GM18502 (cell line): ENCODE results near the gene TRABD2B.

ENCODE experiments used
- ATAC-seq: cut with Tn5 transposase; IDR thresholded peaks from one replicate; pipeline ENCODE4 v1.9.1; 2021; ENCODE audit warnings: mild to moderate bottlenecking; ENCODE audit not compliant: unreplicated experiment, poor library complexity

Gene TRABD2B

DNA sequence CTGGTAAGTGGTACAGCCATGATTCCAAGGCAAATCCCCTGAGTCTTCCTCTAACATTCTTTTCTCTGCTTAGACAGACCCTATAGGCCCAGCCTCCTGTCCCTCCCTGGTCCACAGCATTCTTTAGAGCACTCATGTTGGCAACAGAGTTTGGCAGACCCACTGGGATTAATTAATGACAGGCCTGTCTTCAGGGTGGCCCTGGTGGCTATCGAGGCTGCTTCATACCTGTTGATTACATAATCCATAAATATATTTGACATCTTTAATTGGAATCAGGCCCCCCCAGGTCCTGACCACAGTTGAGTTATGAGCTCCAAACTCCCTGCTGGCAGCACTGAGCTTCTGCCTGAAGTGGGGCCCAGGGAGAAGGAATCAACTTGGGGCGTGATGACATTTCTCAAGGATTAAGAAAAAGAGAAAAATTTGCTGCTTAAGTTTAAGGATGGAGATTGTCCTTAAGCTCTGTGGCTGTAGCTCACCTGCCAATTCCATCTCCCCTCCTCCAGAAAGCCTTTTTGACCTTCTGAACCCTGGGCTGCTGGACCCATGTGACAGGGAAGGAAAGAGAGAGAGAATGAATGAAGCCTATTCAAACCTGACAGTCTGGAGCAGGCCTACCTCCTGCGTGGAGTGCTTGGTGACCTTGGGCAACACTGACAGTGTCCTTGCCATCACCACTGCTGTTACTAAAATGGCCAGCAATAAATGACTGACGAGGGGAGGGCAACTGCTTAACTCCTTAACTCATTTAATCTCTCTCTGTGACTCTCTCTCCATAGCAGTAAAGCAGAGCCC is 156.6 kb downstream of the TRABD2B start:
- no peak for ATAC-seq

DNA sequence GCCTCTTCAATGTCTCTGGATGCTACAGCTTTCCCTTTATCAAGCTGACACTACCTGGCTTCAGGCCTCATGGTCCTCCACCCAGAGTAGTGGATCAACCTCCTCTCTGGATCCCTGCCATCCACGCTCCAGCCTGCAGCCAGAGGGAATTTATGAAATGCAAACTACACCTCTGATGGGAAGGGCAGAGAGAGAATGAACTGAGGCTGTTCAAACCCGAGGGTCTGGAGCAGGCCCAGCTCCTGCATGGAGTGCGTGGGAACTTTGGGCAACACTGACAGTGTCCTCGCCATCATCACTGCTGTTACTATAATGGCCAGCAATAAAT is 157.8 kb downstream of the TRABD2B start:
- no peak for ATAC-seq

DNA sequence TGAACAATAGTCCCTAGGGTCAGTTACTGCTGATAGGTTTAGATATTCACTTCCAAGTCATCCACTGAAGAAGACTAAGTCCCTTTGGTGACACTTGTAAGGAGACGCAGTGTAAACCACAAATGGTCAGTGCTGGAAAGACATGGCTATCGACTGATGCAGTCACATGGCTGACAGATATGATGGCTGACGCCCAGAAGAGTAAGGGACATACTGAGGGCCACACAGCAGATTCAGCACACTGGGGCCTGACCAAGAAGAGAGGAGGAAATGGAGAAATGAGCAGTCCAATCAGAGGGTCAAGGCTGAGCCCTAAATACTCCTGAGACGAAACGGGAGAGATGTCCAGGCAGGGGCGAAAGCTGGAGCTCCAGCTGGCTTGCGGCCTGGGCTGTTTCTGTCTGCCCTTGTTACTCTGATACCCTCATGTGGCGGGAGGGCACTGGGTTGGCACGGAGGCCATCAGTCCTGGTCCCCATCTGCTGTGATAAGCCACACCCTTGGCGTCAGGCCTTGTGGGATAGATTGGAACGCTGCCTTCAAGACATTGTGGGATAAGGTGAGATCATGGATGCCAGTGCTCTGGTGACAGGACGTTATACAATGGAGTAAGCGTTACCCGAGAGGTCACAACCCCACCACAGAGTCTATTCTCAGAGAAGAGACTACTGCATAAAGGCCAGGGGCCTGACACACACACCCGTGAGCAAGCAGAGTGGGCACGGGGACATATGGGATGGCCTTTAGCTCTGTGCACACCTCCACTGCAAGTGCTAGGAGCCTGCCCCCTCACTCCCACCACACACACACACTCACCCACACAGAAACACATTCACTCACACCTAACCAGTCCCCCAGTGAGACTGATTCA is 158.4 kb downstream of the TRABD2B start:
- ATAC-seq: no peak

DNA sequence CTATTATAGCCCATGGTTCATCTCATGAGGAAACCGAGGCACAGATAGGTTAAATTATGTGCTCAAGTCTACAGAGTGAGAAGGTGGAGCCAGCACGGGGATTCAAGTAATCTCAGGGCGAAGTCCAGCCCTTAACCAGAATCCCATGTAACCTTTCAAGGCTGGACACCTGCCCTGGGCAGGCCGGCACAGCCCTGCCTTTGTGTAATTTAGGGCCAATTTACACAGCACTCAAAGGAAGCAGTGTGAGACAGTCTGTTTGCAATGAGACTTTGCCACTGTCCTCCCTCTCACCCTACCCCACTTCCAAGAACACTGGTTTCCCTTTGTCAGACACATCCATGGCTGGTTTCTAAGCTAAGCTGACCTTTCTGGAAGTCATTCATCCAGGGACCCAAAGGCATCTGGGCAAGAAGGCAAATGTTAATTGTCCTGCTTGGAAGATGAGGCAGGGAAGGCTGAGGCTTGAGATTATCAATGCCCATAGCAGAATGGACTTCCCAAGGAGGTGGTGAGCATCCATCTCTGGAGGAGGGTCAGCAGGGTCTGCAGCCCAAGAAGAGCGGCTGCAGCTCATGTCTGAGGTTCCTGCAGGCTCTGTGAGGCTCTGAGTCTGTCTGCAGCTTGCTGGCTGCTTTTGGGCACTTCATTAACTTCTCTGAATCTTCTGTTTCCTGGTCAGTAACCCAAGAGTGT is 159.2 kb downstream of the TRABD2B start:
- ATAC-seq: no peak

DNA sequence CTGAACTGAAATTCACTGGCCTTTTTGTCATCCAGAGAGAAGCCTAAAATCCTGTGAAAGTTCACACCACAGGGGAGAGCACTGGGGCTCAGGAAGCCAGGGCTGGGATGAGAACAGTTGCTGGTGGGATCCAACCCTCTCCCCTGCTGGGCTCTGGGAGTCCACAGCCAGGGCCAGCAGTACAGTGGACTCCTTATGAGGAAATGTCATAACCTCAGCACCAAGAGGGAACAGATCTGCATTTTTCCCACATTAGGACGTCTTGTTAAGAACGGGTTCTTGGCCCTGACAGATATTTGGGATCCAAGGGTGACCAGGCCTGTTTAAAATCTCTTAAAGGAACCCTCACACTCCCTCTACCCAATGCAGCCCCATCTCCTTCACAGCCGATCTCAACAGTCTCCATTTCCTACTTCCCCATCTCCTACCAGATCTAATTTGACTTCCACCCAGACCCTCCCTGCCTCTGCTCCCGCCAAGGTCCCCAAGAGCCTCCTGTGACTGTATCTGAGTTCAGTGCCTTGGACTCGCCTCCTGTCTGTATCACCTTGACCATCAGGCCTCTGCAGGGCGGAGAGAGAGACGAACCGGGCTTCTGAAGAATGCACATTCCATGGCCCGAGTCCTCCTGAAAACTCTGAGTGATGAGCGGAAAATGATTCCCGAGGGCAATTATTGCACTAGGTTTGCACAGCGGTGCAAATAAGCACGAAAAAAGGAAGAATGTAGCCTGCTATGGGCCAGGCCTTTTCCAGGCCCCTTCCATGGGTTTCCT is 159.9 kb downstream of the TRABD2B start:
- ATAC-seq: no peak

DNA sequence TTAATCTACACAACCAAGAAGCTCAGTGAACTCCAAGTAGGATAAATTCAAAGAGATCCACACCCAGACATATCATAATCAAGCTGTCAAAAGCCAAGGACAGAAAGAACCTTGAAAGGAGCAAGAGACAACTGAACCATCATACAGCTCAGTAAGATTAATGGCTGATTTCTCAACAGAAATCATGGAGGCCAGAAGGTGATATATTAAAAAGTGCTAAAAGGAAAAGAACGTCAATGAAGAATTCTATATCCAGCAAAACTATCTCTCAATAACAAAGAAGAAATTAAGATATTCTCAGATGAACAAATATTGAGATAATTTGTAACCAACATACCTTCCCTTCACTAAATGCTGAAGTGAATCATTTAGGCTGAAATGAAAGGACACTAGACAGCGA is 161.8 kb downstream of the TRABD2B start:
- no peak for ATAC-seq

DNA sequence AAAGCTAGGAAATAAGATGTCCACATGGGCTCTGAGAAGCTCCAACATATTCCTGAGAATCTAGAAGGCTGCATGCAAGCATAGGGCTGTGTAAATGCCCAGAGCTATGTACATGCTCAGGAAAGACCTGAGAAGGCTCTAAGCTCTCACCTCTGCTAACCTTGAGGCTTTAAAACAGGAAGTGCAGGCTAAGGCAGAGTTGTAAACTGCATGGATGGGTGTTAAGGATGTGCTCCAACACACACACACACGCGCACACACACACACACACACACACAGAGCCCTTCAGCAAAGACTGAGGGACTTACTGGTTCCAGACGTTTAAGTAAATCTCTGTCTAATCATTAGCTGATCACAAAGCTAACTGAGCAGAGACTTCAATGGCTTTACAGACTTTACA is 162.9 kb downstream of the TRABD2B start:
- no peak for ATAC-seq

DNA sequence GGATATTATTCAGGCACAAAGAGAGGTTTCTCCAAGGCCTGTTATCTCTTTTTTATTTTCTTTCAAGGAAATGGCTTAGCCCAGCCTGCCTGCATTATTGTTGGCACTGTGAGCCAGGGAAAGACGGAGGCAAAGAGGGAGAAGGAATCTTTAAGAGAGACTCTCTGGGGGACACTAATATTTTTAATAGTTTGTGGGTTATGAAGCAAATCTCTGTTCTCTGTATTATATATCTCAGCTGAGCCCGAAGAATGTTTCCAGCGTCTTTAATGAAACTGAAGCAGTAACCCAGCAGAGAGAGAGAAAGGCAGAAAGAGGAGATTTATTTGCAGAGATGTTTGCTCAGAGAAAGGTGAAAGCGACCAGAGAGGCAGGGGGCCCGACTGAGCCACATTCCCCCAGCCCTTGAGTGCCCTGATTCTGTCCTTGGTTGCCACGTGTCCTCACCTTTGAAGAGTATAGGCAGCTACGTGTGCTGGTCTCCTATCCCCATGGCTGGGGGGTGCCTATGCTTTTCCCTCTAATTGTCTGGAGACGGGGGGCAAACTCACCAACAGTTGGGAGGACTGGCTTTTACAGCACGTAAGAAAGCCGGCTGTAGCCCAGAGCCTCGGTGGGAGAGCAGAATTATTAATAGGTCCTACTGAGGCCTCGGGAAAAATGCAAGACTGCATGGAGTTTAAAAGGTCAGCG is 166.4 kb downstream of the TRABD2B start:
- ATAC-seq: no peak

DNA sequence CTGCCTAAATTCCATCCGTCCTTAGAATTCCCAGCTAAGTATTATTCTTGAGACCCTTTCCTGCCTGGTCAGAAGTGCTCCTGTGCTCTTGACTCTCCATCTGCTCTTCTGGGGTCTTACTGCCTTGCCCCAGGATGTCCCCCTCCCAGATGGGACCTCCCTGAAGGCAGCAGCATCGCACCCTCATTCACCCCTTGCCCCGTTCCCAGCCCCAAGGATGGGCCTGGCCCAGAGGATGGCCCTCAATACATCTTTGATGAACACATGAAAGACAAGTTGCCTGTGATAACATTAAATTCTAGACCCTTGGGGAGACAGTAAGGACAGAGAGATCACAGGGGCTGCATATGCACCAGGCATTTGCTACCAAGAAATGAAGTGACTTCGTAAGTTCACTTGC is 167.2 kb downstream of the TRABD2B start:
- no peak for ATAC-seq

DNA sequence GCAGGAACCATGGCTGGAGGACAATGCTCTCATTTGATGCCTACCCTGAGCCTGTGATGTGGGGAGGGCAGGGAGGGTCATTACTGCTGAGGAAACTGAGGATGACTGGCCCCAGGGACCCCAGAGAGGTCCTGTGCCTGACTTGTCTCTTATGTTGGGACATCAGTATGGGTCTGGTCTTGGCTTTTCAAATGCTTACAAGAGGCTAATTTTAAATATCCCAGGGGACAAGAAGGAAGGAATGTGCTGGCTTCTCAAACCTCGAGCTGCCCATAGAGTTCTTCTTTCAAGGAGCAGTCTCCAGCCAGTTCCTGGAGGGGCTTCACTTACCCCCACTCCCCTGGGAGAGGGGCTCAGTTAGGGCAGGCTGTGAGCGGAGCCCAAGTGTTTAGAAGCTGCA is 168.2 kb downstream of the TRABD2B start:
- ATAC-seq: no peak

DNA sequence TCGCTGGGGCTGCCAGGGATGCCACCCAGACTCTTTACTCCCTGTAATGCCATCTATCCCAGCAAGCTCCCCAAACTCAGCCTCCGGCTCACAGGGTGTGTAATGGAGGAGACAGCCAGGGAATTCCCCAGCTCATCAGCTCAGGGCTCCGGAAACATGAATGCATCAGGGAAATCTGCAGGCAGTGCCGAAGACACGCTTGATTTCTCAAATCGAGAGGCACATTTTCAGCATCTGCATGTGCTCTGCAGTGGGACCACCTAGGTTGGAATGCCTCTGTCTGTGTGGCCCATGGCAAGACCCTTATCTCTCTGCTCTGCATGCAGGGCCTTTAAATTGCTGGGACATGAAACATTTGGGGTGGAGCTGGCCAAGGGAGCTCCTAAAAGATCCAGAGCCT is 170.1 kb downstream of the TRABD2B start:
- ATAC-seq: no peak

DNA sequence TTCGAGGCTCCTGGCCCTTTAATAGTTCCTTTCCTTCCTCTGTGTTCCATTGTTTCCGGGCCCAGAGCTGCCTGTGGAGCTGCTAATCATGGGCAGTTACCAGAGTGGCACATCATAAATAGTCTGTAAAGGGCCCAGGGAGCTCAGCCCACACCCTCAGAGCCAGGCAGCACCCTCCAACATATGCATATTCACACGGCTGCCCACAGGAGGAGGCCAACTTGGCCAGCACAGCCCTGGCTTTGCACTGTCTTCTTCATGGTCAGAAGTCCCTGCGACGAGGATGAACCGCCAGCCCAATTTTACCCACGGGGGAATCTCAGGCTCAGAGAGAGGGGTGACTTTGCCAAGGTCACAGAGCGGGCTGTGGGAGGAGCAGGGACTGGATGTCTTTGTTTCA is 172.5 kb downstream of the TRABD2B start:
- ATAC-seq: no peak

DNA sequence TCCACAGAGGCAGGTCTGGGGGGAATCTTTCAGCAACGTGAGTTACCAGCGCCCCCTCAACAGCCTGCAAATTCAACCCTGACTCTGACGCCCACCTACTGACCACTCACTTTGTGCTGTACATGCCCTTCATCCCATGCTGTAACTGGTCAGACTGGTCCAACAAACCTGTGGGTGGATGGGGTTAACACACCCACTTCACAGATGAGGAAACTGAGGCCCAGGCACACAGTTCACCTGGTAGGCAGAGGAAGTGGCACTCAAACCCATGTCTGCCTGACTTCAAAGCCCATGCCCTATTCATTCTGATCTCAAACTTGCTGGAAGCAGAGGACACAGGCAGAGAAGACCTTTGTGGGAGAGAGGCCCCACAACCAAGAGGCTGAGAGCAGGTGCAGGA is 172.9 kb downstream of the TRABD2B start:
- no peak for ATAC-seq

DNA sequence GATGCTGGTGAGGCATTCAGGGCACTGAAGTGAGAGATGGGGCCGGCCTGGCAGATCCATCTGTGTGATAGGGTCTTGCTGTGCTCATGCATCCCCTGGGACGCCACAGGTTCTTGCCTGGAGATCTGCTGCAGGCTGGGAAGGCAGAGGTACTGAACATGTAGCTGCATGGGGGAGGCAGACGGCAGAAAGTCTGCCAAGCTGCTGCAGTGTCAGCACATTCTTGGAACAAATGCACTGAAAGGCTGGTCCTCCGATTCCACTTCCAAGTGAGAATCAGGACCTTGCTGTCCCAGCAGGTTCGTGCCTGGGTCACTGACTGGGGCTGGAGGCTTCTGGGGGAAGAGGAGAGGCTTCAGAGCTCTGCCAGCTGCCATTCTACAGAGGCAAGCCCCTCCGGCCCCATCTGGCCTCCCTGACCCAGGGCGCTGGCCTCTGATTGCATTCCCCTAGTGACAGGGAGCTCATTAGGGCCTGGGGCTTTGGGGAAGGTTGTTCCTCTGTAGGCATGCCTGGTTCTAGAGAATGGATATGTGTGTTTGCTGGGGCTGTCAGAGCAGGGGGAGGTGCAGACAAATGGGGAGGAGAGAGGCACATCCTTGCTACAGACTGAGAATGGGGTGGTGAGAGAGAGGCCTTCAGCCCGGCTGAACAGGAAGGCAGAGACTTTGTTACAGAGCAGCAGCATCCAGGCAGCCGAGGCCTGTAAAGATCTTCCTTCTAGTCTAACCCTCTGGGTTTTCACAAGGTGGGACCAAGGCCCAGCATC is 174.0 kb downstream of the TRABD2B start:
- ATAC-seq: no peak

DNA sequence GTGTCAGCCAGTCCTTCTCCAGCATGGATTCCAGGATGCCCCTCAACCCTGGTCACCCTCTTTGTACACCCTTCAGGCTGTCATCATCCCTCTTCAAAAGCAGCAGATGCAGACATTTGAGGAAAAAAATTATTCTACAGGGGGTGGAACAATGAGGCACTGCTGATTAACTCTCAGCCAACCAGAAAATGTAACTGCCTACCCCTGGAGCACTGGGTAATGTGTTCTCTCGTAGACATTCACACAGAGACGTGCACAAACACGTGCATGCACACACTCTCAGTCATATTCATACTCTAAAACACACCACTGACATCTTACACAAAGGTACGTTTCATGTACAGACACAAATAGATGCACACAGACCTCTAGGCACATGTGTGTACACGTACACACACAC is 175.4 kb downstream of the TRABD2B start:
- ATAC-seq: no peak

DNA sequence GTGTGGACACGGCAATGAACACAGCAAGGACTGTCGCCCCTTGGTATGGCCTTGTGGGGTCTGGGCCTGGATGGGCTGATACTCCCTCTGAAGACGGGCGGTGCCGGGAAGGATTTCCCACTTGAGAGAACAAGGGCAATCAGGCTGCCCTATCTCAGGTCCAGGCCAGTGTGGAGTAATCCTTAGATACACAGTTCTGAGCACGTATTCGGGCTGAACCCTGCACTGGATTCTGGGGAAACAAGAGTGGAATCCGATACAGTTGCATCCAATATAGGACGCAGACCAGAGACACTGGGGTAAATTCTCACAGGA is 177.7 kb downstream of the TRABD2B start:
- no peak for ATAC-seq

DNA sequence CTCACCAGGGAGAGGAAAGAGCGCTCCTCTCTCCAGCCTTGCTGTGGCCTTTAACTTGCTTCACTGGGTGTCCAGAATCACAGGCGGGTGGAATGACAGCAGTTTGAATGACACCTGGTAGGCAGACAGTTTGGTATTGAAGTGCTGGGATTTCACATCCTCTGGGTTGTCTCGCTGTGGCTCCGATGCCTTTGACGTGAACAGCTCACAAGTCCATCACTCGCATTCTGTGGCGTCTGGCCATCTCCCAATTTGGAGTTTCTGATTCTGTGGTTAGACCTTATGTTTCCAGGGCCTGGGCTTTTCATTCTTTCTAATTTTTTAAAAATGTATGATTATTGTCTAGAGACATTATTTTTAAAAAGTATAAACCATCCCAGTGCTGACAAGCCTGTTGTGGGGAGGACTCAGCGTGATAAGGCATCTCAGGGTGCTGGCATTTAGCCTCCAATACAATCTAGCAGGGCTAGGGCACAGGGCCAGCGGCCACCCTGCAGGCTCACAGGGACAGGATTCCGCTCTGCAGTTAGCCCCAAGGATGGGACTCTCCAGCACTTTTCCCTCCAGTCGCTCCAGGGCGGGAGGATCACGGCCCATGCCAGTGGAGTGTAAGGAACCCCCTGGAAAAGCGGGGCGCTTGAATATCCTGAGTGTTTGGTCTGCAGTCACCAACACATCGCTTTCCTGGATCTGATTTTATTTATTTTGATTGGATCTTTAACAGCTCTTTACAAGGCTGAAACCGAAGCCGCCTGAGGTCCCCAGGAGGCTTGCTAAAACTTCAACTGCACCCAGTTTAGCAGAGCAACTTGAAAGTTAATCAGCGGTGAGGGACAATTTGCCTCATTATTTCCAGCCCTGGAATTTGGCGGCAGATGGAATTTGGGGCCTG is 178.3 kb downstream of the TRABD2B start:
- no peak for ATAC-seq

DNA sequence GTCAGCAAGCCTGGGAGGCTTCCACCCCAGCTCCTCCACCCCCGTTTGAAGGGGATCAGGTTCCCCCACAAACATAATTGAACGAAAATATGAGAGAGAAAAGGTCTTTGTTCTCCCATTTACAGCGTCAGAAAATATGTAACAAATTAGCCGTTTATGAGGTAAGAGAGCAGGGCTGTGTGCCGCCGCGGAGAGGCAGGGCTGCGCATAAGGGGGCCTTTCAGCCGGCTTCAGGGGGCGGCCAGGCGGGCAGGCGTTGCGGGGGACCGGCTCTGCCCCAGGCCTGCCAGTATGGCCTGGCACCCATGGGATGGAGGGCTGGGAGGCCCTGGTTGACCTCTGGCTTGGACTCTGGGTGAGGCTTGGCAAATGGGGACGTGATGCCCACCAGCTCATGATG is 179.3 kb downstream of the TRABD2B start:
- no peak for ATAC-seq
